HG03342 (cell line): ENCODE measurements around the gene DGAT2.
"Not testable (repeated sequence)": the region's sequence is repeated elsewhere in the genome, so short reads cannot be mapped to it uniquely, and the experiment has no call there.

Experiments
- ATAC-seq: cut with Tn5 transposase; IDR thresholded peaks from one replicate; pipeline ENCODE4 v1.9.1; 2021; ENCODE audit warnings: mild to moderate bottlenecking, moderate library complexity; ENCODE audit not compliant: unreplicated experiment

Gene DGAT2, protein sequence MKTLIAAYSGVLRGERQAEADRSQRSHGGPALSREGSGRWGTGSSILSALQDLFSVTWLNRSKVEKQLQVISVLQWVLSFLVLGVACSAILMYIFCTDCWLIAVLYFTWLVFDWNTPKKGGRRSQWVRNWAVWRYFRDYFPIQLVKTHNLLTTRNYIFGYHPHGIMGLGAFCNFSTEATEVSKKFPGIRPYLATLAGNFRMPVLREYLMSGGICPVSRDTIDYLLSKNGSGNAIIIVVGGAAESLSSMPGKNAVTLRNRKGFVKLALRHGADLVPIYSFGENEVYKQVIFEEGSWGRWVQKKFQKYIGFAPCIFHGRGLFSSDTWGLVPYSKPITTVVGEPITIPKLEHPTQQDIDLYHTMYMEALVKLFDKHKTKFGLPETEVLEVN

GRCh38 chr11:75768112-75768908, at the start of gene DGAT2:
Gene DGAT2, plus strand, starts transcription at chr11:75768778. Its CDS starts 214 bp downstream, at chr11:75768992.
- ATAC-seq = peak; percentile 57

GRCh38 chr11:75719340-75720239, 49.0 kb upstream of the DGAT2 start:
- ATAC-seq = no peak

DNA sequence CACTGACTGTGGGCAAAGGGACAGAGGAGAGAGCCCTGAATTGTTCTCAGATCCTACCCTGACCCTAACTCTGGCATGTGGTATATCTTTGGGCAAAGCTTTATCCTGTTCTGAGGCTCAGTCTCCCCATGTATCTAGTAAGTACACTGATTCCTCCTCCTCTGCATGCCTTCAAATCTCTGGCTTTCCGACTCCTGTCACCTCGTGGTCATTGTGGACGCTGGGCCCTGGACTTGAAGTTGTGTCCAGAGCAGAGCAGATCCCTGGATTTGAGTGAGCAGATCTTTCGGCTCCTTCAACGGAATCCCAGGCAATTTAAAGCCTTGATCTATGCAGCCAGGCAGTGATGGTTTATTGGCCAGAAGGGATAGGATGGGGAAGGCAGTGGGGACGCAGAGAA, 47.9 kb upstream of the DGAT2 start:
- no peak for ATAC-seq

- ATAC-seq = no peak
Observed at GRCh38 chr11:75721852-75722668, 46.5 kb upstream of the DGAT2 start.

GRCh38 chr11:75722669-75723042, 45.9 kb upstream of the DGAT2 start:
- no peak for ATAC-seq

- ATAC-seq = no peak
Observed at GRCh38 chr11:75725547-75726320, 42.8 kb upstream of the DGAT2 start.

DNA sequence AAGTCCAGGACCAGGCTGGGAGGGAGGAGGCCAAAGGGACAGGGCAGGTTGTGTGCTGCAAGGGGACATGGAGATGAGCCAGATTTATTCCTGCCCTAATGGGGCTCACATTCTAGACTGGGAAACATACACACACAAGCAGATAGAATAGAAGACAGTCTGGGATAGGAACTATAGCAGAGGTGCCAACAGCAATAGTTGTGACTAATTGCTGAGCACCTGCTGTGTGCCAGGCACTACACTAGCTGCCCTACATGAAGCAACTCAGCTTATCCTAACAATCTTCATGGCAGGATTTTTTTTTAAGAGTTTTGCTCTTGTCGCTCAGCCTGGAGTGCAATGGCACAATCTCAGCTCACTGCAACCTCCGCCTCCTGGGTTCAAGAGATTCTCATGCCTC, 39.6 kb upstream of the DGAT2 start:
- ATAC-seq = no peak

DNA sequence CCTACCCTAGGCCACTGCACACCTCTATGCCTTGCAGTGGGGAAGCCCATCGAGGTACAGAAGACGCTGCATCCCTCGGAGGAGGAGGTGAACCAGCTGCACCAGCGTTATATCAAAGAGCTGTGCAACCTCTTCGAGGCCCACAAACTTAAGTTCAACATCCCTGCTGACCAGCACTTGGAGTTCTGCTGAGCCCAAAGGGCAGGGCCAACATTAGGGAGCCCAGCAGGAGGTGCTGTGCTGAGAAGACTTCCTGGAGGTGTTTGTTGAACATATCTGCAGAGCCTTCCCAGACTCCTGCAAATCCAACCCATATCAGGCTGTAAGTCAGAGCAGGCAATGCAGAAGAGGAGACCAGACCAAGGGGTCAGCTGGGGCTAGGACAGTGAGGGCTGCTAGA, 37.5 kb upstream of the DGAT2 start:
- ATAC-seq = no peak

GRCh38 chr11:75733071-75733430, 35.5 kb upstream of the DGAT2 start:
- ATAC-seq = no peak

GRCh38 chr11:75733431-75734107, 35.0 kb upstream of the DGAT2 start:
- ATAC-seq = no peak

DNA sequence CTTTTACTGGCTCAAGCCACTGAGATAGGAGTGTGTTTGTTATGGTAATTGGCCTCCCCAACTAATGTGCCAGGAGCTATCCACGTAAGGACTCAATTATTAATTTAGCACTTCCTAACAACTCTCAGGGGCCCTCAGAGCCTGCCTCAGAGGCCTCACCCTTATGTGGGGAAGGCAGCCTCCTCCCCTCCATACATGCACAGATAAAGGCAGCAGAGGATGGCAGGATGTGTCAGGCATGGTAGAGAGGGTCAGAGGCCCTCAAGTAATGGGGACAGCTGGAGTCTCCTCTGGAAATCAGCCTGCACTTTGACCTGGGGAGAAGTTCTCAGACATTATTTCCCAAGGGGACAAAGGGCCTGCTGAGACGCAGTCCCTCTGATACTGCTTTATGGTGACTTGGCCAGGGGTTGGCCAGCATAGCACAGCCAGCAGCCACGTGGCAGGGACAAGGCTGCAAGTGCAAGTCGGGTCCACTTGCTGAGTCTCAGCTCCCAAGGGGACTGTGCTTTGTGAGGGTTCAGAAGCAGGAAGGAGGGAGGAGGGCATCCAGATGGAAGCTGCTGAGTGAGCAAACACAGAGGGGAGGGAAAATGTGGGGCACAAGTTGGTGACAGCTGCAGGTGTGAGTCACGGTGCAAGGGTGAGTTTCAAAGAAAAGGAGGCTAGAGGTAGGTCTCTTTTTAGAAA, 33.9 kb upstream of the DGAT2 start:
- ATAC-seq = no peak

DNA sequence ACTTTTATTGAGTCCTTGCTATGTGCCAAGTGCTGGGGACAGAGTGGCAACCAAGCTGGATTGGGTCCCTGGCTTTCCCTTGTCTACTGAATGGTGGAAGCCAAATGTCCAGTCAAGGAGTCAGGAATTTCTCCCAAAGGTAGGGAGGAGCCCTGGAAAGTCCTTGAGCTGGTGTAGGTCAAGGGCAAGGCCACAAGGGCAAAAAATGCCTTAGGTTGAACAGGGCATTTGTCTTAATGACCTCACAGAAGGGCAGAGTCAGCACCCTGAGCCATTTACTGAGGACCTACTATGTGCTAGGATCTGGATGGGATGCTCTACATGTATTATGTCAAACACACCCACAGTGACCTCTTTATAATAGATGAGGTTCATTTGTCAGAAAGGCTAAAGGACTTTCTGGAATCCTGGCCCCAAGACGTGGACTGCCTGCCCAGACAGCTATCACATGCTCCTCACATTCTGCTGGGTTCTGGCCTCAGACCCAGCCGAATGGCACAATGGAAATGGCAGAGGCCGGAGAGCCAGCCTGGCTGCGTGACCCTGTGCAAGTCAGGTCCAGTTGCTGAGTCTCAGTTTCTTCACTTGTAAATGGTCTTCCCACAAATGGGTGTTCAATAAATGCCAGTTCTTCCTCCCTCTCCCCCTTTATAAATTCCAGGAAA, 33.3 kb upstream of the DGAT2 start:
- ATAC-seq = no peak

DNA sequence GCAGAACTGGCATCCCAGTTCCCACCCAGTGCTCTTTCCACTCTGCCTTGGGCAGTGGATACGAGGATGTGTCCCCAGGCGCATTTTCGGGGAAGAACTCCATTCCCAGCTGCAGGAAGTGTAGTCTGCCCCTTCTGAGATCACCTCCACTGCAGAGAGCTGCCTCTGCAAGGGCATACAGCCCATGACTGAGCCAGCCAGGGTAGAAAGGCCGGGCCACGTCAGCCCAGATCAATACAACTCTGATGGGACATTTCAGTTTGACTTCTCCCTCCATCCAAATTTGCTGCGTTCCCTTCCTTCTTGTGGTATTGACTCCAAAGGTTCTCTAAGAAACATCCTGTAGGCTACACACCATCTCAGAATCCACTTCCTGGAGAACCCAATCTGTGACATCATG, 31.3 kb upstream of the DGAT2 start:
- ATAC-seq = no peak

DNA sequence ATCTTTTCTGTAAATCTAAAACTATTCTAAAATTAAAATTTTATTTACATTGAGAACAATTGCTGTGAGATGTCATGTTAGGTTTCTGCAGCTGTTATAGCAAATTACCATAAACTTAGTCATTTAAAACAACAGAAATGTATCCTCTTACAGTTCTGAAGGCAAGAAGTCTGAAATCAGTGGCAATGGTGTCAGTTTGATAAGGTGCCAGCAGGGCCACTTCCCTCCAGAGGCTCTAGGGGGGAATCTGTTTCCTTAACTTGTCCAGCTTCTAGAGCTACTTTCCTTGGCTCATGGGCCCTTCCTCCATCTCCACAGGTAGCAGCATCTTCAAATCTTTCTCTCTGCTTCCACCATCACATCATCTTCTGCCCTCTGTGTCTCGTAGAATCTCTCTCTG, 27.9 kb upstream of the DGAT2 start:
- no peak for ATAC-seq

- ATAC-seq = not testable (repeated sequence)
Observed at GRCh38 chr11:75743159-75743558, 25.4 kb upstream of the DGAT2 start.

- no peak for ATAC-seq
Observed at GRCh38 chr11:75743711-75744563, 24.6 kb upstream of the DGAT2 start.

DNA sequence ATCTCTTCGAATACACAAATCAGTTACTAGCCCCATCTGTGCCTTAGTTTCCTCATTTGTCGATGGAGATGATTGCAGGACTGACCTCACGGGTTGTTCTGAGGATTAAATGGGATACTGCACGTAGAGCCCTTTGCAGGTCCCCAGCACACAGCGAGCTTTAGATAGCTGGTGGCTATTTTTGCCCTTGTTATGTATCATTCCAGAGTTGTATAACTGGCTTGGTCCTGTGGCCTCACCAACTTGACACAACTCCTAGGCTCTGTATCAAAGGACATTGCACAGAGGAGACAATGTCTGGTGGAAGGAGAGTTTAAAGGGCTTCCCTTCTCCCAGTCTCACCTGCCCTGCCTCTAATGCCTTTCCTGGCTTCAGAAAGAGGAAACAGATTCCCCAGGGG, 22.8 kb upstream of the DGAT2 start:
- ATAC-seq = no peak
